Measurements from ENCODE around the gene TNFRSF21.

TNFRSF21 gene

DNA sequence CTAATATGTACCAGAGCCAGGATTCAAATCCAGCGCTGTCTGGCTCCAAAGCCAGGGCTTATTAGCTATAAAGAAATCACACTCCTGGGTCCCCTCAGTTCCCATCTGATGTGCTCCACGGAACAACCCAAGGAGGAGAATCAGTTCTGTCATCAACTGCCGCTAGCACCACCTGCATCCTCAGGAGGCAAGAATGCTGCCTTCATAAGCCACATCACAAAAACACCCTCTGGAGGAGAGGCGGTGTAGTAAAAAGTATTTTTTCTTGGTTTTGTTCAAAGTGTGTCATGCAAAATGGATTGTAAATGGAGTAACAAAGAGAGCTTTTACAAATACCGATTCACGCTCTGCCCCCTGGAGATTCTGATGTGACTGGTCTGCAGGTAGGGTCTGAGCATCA lies 57.1 kb downstream of the TNFRSF21 start:
- DNase-seq, result peak; percentile 68
- no peaks in the 10 kb centered on the region for H3K79me2 ChIP-seq (ENCODE audit: insufficient read depth, low read length)
- peaks cover 32% of the 10 kb centered on the region for H3K4me1 ChIP-seq (ENCODE audit: insufficient read depth, low read length)
- H3K9me3 ChIP-seq (ENCODE audit: insufficient read depth, low read length, severe bottlenecking), result no peaks in the 10 kb centered on the region
- no peak overlapping the region; the same call in 1 of the 2 replicates for H3K9ac ChIP-seq (ENCODE audit: low read depth, low read length)
- H4K20me1 ChIP-seq (ENCODE audit: insufficient read depth, low read length), result no peaks in the 10 kb centered on the region
- H3K27ac ChIP-seq (ENCODE audit: low read length), result peak overlapping the region; percentile 77
- H3K4me3 ChIP-seq (ENCODE audit: low read depth in 1 of 2, low read length in 2 of 2), result no peak overlapping the region
- H3K36me3 ChIP-seq (ENCODE audit: insufficient read depth, low read length), result no peaks in the 10 kb centered on the region
- no peaks in the 10 kb centered on the region for H3K27me3 ChIP-seq (ENCODE audit: insufficient read depth, low read length, poor library complexity)
- ATAC-seq (ENCODE audit: insufficient read depth, low read depth), result peak; percentile 95
- peak overlapping the region; percentile 13; the same call in 1 of the 2 replicates for H2AFZ ChIP-seq (ENCODE audit: low read depth, low read length)
- H3K4me2 ChIP-seq (ENCODE audit: insufficient read depth, low read length), result no peak overlapping the region; the same call in 1 of the 2 replicates
- TF ChIP-seq, protein P1, sequence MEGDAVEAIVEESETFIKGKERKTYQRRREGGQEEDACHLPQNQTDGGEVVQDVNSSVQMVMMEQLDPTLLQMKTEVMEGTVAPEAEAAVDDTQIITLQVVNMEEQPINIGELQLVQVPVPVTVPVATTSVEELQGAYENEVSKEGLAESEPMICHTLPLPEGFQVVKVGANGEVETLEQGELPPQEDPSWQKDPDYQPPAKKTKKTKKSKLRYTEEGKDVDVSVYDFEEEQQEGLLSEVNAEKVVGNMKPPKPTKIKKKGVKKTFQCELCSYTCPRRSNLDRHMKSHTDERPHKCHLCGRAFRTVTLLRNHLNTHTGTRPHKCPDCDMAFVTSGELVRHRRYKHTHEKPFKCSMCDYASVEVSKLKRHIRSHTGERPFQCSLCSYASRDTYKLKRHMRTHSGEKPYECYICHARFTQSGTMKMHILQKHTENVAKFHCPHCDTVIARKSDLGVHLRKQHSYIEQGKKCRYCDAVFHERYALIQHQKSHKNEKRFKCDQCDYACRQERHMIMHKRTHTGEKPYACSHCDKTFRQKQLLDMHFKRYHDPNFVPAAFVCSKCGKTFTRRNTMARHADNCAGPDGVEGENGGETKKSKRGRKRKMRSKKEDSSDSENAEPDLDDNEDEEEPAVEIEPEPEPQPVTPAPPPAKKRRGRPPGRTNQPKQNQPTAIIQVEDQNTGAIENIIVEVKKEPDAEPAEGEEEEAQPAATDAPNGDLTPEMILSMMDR (IDR thresholded peaks at IDR 0.05; ENCODE audit: borderline replicate concordance, extremely low read depth, low read length, poor library complexity, severe bottlenecking), result peak; percentile 55
- TF ChIP-seq EZH2 (IDR thresholded peaks at IDR 0.05; ENCODE audit: borderline replicate concordance, low read depth, low read length, severe bottlenecking), result no peak

DNA sequence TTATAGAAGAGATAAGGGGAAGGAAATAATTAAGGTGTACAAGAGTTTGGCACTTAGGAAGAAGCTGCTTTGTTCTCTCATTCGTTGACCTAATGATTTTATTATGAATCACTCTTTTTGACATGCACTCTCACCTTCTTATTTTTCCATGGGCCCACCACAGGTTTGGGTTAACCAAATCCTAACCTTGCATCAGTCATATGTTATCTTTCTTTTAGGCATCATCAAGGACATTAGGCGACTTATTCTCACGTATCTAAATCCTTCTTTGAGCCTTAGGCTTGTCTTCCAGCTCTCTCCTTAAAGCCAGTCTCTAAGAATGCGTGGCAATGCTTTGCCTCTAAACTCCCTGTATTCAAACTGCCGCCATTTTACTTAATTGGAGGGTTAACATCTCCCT lies 58.3 kb downstream of the TNFRSF21 start:
- no peak overlapping the region for H3K9ac ChIP-seq (ENCODE audit: low read depth, low read length)
- H3K4me1 ChIP-seq (ENCODE audit: insufficient read depth, low read length), result peaks cover 44% of the 10 kb centered on the region
- no peaks in the 10 kb centered on the region for H3K36me3 ChIP-seq (ENCODE audit: insufficient read depth, low read length)
- no peaks in the 10 kb centered on the region for H3K27me3 ChIP-seq (ENCODE audit: insufficient read depth, low read length, poor library complexity)
- peak overlapping the region; percentile 39; the same call in 1 of the 2 replicates for H3K27ac ChIP-seq (ENCODE audit: low read length)
- DNase-seq, result no peak
- no peaks in the 10 kb centered on the region for H3K9me3 ChIP-seq (ENCODE audit: insufficient read depth, low read length, severe bottlenecking)
- no peak overlapping the region for H2AFZ ChIP-seq (ENCODE audit: low read depth, low read length)
- TF ChIP-seq EZH2 (IDR thresholded peaks at IDR 0.05; ENCODE audit: borderline replicate concordance, low read depth, low read length, severe bottlenecking), result no peak
- TF ChIP-seq, protein P1 (IDR thresholded peaks at IDR 0.05; ENCODE audit: borderline replicate concordance, extremely low read depth, low read length, poor library complexity, severe bottlenecking), result no peak
- no peak overlapping the region for H3K4me2 ChIP-seq (ENCODE audit: insufficient read depth, low read length)
- H3K79me2 ChIP-seq (ENCODE audit: insufficient read depth, low read length), result no peaks in the 10 kb centered on the region
- ATAC-seq (ENCODE audit: insufficient read depth, low read depth), result no peak
- no peaks in the 10 kb centered on the region for H4K20me1 ChIP-seq (ENCODE audit: insufficient read depth, low read length)
- H3K4me3 ChIP-seq (ENCODE audit: low read depth in 1 of 2, low read length in 2 of 2), result no peak overlapping the region

DNA sequence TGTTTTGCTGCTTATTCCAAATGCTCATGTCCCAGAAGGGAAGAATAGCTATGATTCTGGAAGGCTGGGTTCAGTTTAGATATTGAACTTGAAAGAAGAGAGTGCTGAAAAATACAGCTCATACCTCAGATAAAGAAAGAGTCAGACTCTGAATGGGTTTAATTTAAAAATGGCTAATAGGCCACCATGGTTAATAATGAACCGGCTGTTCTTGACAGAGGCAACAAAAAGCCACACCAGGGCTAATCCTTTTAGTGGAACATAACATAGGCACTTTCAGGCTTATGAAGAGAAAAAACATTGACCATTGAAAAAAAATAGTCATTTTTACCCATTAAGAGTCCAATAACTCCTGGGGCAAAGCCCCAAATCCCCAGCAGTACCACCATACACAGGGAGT lies 59.4 kb downstream of the TNFRSF21 start:
- Histone ChIP-seq H3K4me2 (ENCODE audit: insufficient read depth, low read length) (no peak overlapping the region), H3K27me3 (ENCODE audit: insufficient read depth, low read length, poor library complexity) (no peaks in the 10 kb centered on the region), H3K36me3 (ENCODE audit: insufficient read depth, low read length) (no peaks in the 10 kb centered on the region), H3K79me2 (ENCODE audit: insufficient read depth, low read length) (no peaks in the 10 kb centered on the region), H3K9me3 (ENCODE audit: insufficient read depth, low read length, severe bottlenecking) (no peaks in the 10 kb centered on the region), H3K4me3 (ENCODE audit: low read depth in 1 of 2, low read length in 2 of 2) (no peak overlapping the region), H3K4me1 (ENCODE audit: insufficient read depth, low read length) (peaks cover 55% of the 10 kb centered on the region), H3K27ac (ENCODE audit: low read length) (no peak overlapping the region), H4K20me1 (ENCODE audit: insufficient read depth, low read length) (no peaks in the 10 kb centered on the region), H3K9ac (ENCODE audit: low read depth, low read length) (no peak overlapping the region), H2AFZ (ENCODE audit: low read depth, low read length) (no peak overlapping the region)
- DNase-seq, result no peak
- no peak for ATAC-seq (ENCODE audit: insufficient read depth, low read depth)
- TF ChIP-seq EZH2 (IDR thresholded peaks at IDR 0.05; ENCODE audit: borderline replicate concordance, low read depth, low read length, severe bottlenecking), result no peak

- Histone ChIP-seq H3K79me2 (ENCODE audit: insufficient read depth, low read length) (no peaks in the 10 kb centered on the region), H3K4me3 (ENCODE audit: low read depth in 1 of 2, low read length in 2 of 2) (no peak overlapping the region), H3K9me3 (ENCODE audit: insufficient read depth, low read length, severe bottlenecking) (no peaks in the 10 kb centered on the region), H3K4me1 (ENCODE audit: insufficient read depth, low read length) (peaks cover 61% of the 10 kb centered on the region), H3K27me3 (ENCODE audit: insufficient read depth, low read length, poor library complexity) (no peaks in the 10 kb centered on the region), H3K9ac (ENCODE audit: low read depth, low read length) (0 out of 2 replicates have a peak overlapping the region, but pooled peaks have one; percentile 38), H3K4me2 (ENCODE audit: insufficient read depth, low read length) (no peak overlapping the region), H3K36me3 (ENCODE audit: insufficient read depth, low read length) (no peaks in the 10 kb centered on the region), H3K27ac (ENCODE audit: low read length) (peak overlapping the region; percentile 70), H2AFZ (ENCODE audit: low read depth, low read length) (no peak overlapping the region; the same call in 1 of the 2 replicates), H4K20me1 (ENCODE audit: insufficient read depth, low read length) (no peaks in the 10 kb centered on the region)
- TF ChIP-seq EZH2 (IDR thresholded peaks at IDR 0.05; ENCODE audit: borderline replicate concordance, low read depth, low read length, severe bottlenecking), result no peak
- TF ChIP-seq, protein P1 (IDR thresholded peaks at IDR 0.05; ENCODE audit: borderline replicate concordance, extremely low read depth, low read length, poor library complexity, severe bottlenecking), result no peak
- DNase-seq (no peak), ATAC-seq (ENCODE audit: insufficient read depth, low read depth) (no peak)
Observed at GRCh38 chr6:47248446-47248845, 61.3 kb downstream of the TNFRSF21 start.

All from DND-41 (cell line).